B cell (primary cell): Measurements from ENCODE around the gene USP7.

ENCODE experiments used
- EZH2 ChIP-seq: IDR thresholded peaks from 2 replicates; pipeline ENCODE4 v1.6.1; 2012; ENCODE audit warnings: borderline replicate concordance, low read depth, mild to moderate bottlenecking, moderate library complexity, low read length; ENCODE audit not compliant: insufficient read depth, poor library complexity, severe bottlenecking
- TF ChIP-seq, protein P1 (sequence below): fragments of 200-600 bp; IDR thresholded peaks from one replicate; pipeline ENCODE4 v1.8.0; 2022; ENCODE audit warnings: antibody characterized with exemption, mild to moderate bottlenecking

DNA sequence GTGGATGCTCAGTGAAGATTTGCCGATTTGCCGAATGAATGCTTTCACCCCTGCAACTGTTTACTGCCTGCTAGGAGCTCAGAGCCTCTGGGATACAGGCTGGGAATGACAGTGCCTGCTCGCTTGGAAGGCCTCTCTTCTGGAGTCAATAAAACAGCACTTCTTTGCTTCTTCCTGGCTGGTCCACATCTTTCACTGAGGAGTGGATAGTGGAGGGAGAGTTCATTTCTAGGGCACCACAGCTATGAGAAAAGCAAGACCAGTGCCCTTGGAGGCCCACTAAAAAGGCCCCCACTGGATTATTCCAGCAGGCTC lies 3.1 kb upstream of the USP7 start:
- TF ChIP-seq, protein P1, sequence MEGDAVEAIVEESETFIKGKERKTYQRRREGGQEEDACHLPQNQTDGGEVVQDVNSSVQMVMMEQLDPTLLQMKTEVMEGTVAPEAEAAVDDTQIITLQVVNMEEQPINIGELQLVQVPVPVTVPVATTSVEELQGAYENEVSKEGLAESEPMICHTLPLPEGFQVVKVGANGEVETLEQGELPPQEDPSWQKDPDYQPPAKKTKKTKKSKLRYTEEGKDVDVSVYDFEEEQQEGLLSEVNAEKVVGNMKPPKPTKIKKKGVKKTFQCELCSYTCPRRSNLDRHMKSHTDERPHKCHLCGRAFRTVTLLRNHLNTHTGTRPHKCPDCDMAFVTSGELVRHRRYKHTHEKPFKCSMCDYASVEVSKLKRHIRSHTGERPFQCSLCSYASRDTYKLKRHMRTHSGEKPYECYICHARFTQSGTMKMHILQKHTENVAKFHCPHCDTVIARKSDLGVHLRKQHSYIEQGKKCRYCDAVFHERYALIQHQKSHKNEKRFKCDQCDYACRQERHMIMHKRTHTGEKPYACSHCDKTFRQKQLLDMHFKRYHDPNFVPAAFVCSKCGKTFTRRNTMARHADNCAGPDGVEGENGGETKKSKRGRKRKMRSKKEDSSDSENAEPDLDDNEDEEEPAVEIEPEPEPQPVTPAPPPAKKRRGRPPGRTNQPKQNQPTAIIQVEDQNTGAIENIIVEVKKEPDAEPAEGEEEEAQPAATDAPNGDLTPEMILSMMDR = no peak
- TF ChIP-seq EZH2 = no peak
